NCI-H2171 treated with DMSO at 0.1 percent for 48 hours (cell line): ENCODE results near the gene FAM168A.
"Not testable (repeated sequence)": the region's sequence is repeated elsewhere in the genome, so short reads cannot be mapped to it uniquely, and the experiment has no call there.

Experiments used
- DNase-seq: peaks from one replicate; lab custom pipeline; 2025; lab: John Stamatoyannopoulos, UW

Gene FAM168A

DNA sequence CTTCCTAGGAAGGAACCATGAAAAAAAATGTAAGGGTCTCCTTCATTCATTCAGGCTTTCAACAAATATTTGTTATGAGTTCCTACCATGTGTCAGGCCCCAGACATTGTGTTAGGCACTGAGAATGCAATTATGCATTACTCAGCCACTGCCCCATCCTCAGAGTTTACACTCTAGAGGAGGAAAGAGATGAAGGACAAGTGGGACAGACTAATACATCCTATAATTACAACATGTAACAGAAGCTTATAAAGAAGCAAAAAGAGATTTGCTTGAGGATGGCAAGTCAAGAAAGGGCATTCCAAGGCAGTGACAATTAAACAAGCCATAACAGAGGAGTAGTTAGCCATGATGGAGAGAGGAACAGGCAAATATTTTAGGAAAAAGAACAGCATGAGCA lies 78.6 kb downstream of the FAM168A start:
- DNase-seq: no peak

- DNase-seq: no peak
Measured at GRCh38 chr11:73518195-73518594, 79.7 kb downstream of the FAM168A start.

DNA sequence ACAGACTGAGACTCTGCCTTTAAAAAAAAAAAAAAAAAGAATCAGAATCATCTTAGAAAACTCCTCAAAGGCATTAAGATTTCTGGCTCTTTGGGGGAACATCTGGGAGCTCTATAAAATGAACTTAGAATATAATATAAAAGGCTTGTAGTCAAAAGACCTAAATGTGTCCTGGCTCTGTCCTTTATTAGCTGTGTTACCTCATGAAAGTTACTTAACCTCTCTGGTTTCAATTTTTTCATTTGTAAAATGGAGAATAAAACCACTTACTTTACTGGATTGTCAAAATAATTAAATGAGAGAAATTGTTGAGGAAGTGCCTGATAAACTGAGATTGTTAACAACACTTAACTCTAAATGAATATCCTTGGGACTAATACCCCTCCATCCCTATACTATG lies 81.8 kb downstream of the FAM168A start:
- DNase-seq: no peak

- DNase-seq: no peak
Measured at GRCh38 chr11:73513707-73514106, 84.2 kb downstream of the FAM168A start.

- no peak for DNase-seq
Measured at GRCh38 chr11:73510877-73511276, 87.0 kb downstream of the FAM168A start.

DNA sequence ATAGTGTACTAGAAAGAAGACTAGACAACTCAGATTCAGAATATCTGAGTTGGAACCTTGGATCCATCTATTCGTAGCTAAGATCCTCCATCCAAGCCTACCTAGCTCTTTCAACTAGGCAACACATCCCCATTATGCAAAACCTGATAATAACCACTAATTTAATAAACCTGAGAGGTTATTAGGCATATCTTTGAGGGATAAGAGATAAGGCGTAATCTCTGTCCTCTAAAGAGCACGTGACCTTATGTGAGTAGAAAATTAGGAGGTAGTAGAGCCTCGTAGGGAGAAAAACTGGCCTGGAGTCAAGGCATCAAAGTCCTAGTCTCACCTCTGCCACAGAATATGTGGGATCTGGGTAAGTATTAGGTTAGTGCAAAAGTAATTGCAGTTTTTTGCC lies 87.8 kb downstream of the FAM168A start:
- DNase-seq: no peak

GRCh38 chr11:73509188-73509587 lies 88.7 kb downstream of the FAM168A start:
- no peak for DNase-seq

DNA sequence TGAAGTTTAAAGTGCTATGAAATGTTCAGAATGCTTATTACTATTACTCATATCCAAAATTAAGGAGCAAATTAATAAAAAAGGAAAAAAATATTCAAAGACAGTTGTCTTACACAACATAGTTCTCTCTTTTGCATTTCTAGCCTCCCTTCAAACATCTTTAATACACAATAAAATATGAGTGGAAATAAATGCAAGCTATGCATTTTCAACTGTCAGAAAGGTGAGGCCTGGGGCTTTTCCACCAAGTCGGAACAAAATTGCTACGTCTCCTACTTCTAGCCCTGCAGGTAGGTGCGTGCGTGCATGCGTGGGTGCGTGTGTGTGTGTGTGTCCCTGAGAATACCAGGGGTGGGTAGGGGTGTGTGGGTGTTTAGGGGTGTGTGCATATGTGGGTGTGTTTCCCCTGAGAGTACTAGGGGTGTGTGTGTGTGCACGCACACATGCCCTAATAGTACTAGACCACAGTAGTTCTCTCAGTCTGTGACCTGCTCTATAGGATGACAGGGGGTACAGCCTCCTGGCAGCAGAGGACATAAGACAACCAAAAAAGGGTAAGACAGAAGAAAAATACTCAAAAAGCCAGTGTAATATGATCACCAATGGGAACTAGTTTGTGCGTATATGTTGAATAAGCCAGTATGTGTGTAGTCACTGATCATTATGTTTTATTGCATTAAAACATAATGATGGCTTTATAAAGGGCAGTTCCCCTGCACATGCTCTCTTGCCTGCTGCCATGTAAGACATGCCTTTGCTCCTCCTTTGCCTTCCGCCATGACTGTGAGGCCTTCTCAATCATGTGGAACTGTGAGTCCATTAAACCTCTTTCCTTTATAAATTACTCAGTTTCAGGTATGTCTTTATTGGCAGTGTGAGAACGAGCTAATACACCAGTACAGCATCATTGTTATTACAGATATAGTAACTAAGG lies 89.4 kb downstream of the FAM168A start:
- no peak for DNase-seq

- no peak for DNase-seq
Measured at GRCh38 chr11:73507086-73507485, 90.8 kb downstream of the FAM168A start.

GRCh38 chr11:73506038-73506437 lies 91.9 kb downstream of the FAM168A start:
- DNase-seq: no peak

DNA sequence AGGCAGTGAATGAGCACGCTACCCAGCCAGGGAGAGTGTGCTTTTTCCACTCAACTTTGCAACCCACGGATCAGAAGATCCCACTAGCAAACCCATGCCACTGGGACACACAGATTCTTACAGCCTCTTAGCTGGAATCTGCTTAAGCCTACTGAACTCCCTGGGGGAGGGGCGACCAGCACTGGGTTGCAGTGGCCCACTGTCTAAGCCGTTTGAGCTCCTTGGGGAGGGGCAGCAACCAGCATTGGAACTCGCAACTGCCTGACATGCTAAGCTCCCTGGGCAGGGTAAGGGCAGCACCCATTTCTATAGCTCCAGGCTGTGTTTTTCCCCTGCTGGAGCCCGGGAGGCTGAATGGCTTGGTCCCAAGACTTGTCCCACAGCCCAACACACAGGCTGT lies 99.6 kb downstream of the FAM168A start:
- DNase-seq: no peak

DNA sequence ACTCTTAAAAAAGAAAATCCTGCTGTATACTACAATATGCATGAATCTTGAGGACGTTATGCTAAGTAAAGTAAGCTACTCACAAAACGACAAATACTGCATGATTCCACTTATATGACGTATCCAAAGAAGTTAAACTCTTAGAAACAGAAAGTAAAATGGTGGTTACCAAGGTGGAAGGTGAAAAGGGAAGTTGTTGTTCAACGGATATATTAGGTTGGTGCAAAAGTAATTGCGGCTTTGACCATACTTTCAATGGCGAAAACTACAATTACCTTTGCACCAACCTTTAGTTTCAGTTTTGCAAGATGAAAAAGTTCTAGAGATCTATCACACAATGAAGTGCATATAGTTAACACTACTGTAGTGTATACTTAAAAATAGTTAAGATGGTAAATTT lies 101.8 kb downstream of the FAM168A start:
- no peak for DNase-seq

- DNase-seq: no peak
Measured at GRCh38 chr11:73495731-73496130, 102.2 kb downstream of the FAM168A start.

GRCh38 chr11:73493956-73494598 lies 103.8 kb downstream of the FAM168A start:
- DNase-seq: no peak

DNA sequence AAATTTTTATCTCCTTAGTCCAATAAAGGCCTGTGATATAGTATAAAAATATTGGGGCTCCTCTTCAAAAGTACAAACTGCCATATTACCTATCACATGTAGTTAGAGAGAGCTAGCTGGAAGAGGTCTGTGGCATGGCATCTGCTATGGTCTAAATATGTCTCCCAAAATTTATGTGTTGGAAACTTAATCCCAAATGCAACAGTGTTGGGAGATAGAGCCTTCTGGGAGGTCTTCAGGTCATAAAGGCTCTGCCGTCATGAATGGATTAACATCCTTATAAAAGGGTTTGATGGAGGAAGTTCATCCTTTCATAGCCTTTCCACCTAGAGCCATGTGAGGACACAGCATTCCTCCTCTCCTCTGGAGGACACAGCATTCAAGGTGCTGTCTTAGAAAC lies 116.3 kb downstream of the FAM168A start:
- DNase-seq: no peak

DNA sequence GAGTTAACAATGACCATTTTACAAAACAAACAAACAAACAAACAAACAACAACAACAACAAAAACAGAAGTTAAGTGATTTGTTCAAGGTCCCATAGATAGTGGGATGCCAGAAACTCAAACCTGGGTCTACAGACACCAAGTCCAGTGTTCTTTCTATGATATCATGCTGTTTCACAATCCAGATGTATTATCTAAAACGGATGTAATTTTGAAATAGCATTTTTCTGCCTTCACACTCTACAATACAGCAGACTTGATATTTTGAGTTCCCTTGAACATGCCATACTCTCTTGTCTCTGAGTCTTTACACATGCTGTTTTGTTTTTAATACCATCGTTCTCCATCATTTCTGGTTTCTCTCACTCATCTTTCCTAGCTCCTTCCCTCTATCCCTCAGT lies 117.2 kb downstream of the FAM168A start:
- no peak for DNase-seq

DNA sequence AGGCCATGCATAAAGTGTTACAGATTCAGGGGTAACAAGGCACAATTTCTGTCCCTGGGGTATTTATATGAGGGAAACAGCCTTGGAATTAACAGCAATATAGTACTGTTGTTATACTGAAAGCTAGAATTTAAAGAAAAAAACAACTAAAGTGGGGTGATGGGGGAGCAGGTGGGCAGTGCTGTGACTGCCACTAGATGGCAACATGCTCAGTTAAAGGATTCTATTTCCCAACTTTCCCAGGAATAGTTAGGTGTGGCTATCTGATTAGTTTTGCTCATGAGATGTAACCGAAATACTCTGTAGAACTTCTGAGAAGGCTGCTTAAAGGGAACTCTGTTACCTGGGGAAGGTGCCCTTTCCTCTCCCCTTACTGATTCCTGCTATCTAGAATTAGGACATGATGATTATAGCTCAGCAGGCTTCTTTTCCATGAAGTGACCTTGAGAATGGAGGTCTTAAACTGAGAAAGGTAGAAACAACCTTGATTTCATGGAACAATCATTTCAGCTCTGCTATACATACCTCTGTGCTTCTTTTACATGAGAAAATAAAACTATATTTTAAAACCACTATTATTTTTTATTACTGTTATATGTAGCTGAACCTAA lies 119.1 kb downstream of the FAM168A start:
- DNase-seq: peak; percentile 39

DNA sequence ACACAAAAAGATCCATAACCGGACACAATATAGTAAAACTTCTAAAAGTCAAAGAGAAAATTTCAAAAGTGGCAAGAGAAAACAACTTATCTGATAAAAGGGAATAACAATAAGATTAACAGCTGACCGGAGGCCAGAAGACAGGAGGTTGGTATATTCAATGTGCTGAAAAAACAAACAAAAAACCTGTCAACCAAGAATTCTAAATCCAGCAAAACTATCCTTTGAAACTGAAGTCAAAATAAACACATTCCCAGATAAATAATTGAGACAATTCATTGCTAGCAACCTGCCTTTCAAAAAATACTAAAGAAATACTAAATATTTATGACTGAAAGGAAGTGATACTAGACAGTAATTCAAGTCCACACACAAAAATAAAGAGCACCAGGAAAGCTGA lies 120.4 kb downstream of the FAM168A start:
- DNase-seq: no peak

DNA sequence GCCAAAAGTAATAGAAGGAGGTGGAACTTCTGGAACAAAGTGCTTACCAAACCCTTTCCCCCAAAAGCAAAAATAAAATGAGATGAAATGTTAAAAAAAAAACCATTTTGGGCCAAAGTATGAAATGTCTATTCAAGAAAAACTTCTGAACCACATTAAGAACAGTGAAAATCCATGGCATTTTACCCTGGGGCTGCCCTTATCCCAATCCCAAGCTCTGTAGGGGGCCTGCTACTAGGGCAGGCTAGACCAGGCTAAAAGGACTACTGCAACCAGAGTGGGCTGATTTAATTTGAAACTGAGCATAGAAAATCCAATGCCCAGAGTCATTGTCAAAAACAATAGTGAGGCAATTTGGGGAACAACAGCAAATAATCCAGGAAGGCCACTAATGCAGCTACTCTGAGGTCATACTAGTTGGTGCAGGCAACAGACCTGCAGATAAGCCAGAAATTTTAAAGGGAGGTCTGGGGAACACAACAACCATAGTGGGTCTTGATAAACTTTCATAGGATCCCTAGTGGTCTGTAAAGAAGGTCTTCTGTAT lies 122.3 kb downstream of the FAM168A start:
- DNase-seq: no peak

GRCh38 chr11:73473252-73473651 lies 124.7 kb downstream of the FAM168A start:
- no peak for DNase-seq

DNA sequence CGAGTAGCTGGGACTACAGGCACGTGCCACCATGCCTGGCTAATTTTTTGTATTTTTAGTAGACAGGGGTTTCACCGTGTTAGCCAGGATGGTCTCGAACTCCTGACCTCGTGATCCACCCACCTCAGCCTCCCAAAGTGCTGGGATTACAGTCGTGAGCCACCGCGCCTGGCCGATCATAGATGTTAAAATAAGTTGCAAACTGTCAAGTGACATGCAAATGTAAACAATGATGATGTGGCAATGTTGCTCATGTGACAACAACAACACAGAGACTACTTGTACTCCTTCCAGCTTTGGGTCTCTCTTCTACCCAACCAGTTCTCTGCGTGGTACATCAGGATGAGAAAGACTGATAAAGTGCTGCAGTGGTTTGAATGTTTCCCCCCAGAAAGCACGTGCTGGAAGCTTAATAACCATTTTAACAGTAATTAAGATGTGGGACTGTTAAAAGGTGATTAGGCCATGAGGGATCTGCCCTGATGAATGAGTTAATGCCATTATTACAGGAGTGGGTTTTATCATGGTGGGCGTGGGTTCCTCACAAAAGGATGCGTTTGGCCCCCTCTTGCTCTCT lies 127.8 kb downstream of the FAM168A start:
- DNase-seq: not testable (repeated sequence)

DNA sequence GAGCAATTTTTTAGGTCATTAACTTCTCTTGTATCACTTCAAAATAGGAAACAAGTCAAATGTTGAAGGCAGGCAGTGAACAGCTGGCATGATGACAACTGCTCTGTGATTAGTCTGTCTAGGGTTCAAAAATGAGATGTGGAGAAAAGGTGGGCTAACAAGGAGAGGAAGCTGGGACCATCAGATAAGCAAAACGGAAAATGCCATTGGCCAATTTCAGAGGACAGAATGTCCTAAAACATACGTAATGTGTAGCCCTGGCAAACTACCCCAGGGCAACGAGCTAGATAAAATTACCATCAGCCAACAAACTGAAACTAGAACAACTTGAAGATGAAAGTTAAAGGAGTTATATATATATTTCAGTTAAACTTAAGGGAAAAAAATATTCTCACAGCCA lies 128.5 kb downstream of the FAM168A start:
- no peak for DNase-seq
